A549 (cell line): ENCODE results near the gene HINFP. TPM values are rescaled to one million over a fixed set of nuclear protein-coding genes. Genes with fewer than 3 reads are reported as not detected.

ENCODE experiments used
- ATAC-seq, 2 experiments: fragments of 200-7000 bp in 1 of 2; fragments of >200 bp in 1 of 2; cut with Nextera tagmentation in 1 of 2; cut with Tn5 transposase in 1 of 2; 3 replicates each; pipeline versions ENCODE4 v1.8.0 to v1.9.1; 2018 to 2020; ENCODE audit warnings: mild to moderate bottlenecking in 1 of 2, moderate library complexity in 1 of 2
- CTCF ChIA-PET: fragments of 300-600 bp; sonication (Branson Sonifier 250); formaldehyde crosslinking; extraction: SDS; loops from one replicate; lab custom pipeline; 2021; ENCODE audit warnings: antibody characterized with exemption, inconsistent platforms; lab: Yijun Ruan, JAX
- POLR2A ChIA-PET: fragments of 350-600 bp; formaldehyde crosslinking; extraction: SDS; loops from one replicate; lab custom pipeline; 2021; ENCODE audit warnings: antibody characterized with exemption, inconsistent platforms; lab: Yijun Ruan, JAX
- DNase-seq, 2 experiments: peaks; one replicate each; pipeline versions ENCODE4 v3.0.0 to v3.0.0-alpha.2; 2011 to 2016; ENCODE audit warnings: low read depth in 1 of 2, low spot score in 1 of 2
- FAIRE-seq: peaks from 2 replicates; lab custom pipeline; 2011; peaks lifted over from hg19 to GRCh38; lab: Jason Lieb, UNC
- H3K27ac ChIP-seq, 2 experiments: fragments of >200 bp; sonication (Bioruptor Twin); formaldehyde crosslinking; 3 replicates each; pipeline ENCODE4 v1.5.1; 2016 to 2017
- H3K4me1 ChIP-seq: fragments of >200 bp; sonication (Bioruptor Twin); formaldehyde crosslinking; 3 replicates; pipeline ENCODE4 v1.6.1; 2016
- H3K4me2 ChIP-seq: fragments of >200 bp; sonication (Bioruptor Twin); formaldehyde crosslinking; 3 replicates; pipeline ENCODE4 v1.6.1; 2016
- H3K4me3 ChIP-seq: fragments of >200 bp; sonication (Bioruptor Twin); formaldehyde crosslinking; 3 replicates; pipeline ENCODE4 v1.5.1; 2016
- H3K9me3 ChIP-seq: fragments of >200 bp; sonication (Bioruptor Twin); formaldehyde crosslinking; 3 replicates; pipeline ENCODE4 v1.6.1; 2016
- CHD2 ChIP-seq: fragments of 150-350 bp; IDR thresholded peaks from 2 replicates; pipeline ENCODE4 v1.6.1; 2014; ENCODE audit warnings: low read length; ENCODE audit not compliant: partially characterized antibody
- CHD4 ChIP-seq: fragments of 200-600 bp; sonication (generic); IDR thresholded peaks from 2 replicates; pipeline ENCODE4 v1.6.1; 2016; ENCODE audit warnings: antibody characterized with exemption, mild to moderate bottlenecking, borderline replicate concordance
- EHF ChIP-seq: fragments of 250-450 bp; sonication (Bioruptor Pico); IDR thresholded peaks from 2 replicates; pipeline ENCODE4 v1.5.0; 2020; ENCODE audit warnings: mild to moderate bottlenecking
- EP300 ChIP-seq, 2 experiments: fragments of >200 bp; sonication (Bioruptor Twin); formaldehyde crosslinking; IDR thresholded peaks; 2 replicates in 1 of 2; 3 replicates in 1 of 2; pipeline ENCODE4 v1.6.1; 2016 to 2017
- FOSB ChIP-seq: fragments of 250-450 bp; sonication (Bioruptor Pico); IDR thresholded peaks from 2 replicates; pipeline ENCODE4 v1.5.0; 2020; ENCODE audit warnings: mild to moderate bottlenecking, moderate library complexity
- FOSL2 ChIP-seq, 2 experiments: fragments of 450-650 bp in 1 of 2; fragments of >200 bp in 1 of 2; sonication (Bioruptor Twin) in 1 of 2; formaldehyde crosslinking; IDR thresholded peaks; 2 replicates each; pipeline versions ENCODE4 v1.5.0 to v1.6.1; 2016 to 2020; ENCODE audit warnings: mild to moderate bottlenecking in 1 of 2, moderate library complexity in 1 of 2
- HEYL ChIP-seq: fragments of 250-450 bp; sonication (Bioruptor Pico); IDR thresholded peaks from 2 replicates; pipeline ENCODE4 v1.8.0; 2021; ENCODE audit warnings: mild to moderate bottlenecking, moderate library complexity
- HOXA7 ChIP-seq: fragments of 250-450 bp; sonication (Bioruptor Pico); IDR thresholded peaks from 2 replicates; pipeline ENCODE4 v1.5.0; 2020; ENCODE audit warnings: mild to moderate bottlenecking, moderate library complexity
- HOXB13 ChIP-seq: fragments of 250-450 bp; sonication (Bioruptor Pico); IDR thresholded peaks from 2 replicates; pipeline ENCODE4 v1.5.0; 2020; ENCODE audit warnings: low read depth, mild to moderate bottlenecking, moderate library complexity
- JUN ChIP-seq, 2 experiments: fragments of >200 bp; sonication (Bioruptor Twin); formaldehyde crosslinking; IDR thresholded peaks; 2 replicates in 1 of 2; 3 replicates in 1 of 2; pipeline ENCODE4 v1.6.1; 2016 to 2017
- KDM5A ChIP-seq: fragments of 200-600 bp; sonication (generic); IDR thresholded peaks from 2 replicates; pipeline ENCODE4 v1.6.1; 2016; ENCODE audit warnings: antibody characterized with exemption, mild to moderate bottlenecking
- MAFK ChIP-seq: fragments of 450-650 bp; IDR thresholded peaks from 2 replicates; pipeline ENCODE4 v1.6.1; 2014; ENCODE audit not compliant: partially characterized antibody
- POLR2A ChIP-seq: IDR thresholded peaks from 2 replicates; pipeline ENCODE4 v1.6.1; 2012; ENCODE audit warnings: mild to moderate bottlenecking, low read length
- POLR2AphosphoS2 ChIP-seq: conservative IDR thresholded peaks from 2 replicates; pipeline ENCODE4 v1.6.1; 2012; ENCODE audit warnings: low read length, improper control_type of control experiment, inconsistent platforms
- RAD21 ChIP-seq, 2 experiments: fragments of >200 bp in 1 of 2; sonication (Bioruptor Twin) in 1 of 2; formaldehyde crosslinking in 1 of 2; IDR thresholded peaks in 1 of 2; conservative IDR thresholded peaks in 1 of 2; 2 replicates in 1 of 2; 3 replicates in 1 of 2; pipeline ENCODE4 v1.6.1; 2012 to 2018; ENCODE audit warnings: inconsistent platforms in 1 of 2
- RNF2 ChIP-seq: fragments of 200-600 bp; sonication (generic); IDR thresholded peaks from 2 replicates; pipeline ENCODE4 v1.6.1; 2016; ENCODE audit warnings: low read depth, mild to moderate bottlenecking, antibody characterized with exemption, moderate library complexity, borderline replicate concordance
- SMC3 ChIP-seq: fragments of >200 bp; sonication (Bioruptor Twin); formaldehyde crosslinking; IDR thresholded peaks from 3 replicates; pipeline ENCODE4 v1.6.1; 2018; ENCODE audit warnings: inconsistent platforms
- TFCP2L1 ChIP-seq: fragments of 250-450 bp; sonication (Bioruptor Pico); IDR thresholded peaks from 2 replicates; pipeline ENCODE4 v1.5.0; 2021; ENCODE audit warnings: mild to moderate bottlenecking
- WGBS: methylation state at CpG from one replicate; pipeline ENCODE4 v1.1.6; 2017; ENCODE audit errors: missing lambda C conversion rate; 5-methylcytosine and 5-hydroxymethylcytosine counted together
- polyA plus RNA-seq, 4 experiments: library from polyadenylated mRNA; depleted of rRNA in 3 of 4; stranded (reverse); fragments of >200 nt; fragmentation: RNase III in 1 of 4; extraction: RNeasy Plus Mini Kit Qiagen cat#74134 plus additional on column Dnase treatment in 1 of 4; gene quantifications; 2 replicates in 3 of 4; 3 replicates in 1 of 4; pipeline ENCODE4 v1.2.3, GENCODE V29; 2011 to 2017
- TF ChIP-seq, protein P1 (sequence below): IDR thresholded peaks from 2 replicates; pipeline ENCODE4 v1.6.1; 2012
- TF ChIP-seq, protein P2 (sequence below): fragments of >200 bp; sonication (Bioruptor Twin); formaldehyde crosslinking; IDR thresholded peaks from 3 replicates; pipeline ENCODE4 v1.5.1; 2016
- TF ChIP-seq, protein P3 (sequence below): fragments of 200-600 bp; sonication (generic); IDR thresholded peaks from 2 replicates; pipeline ENCODE4 v1.6.1; 2016; ENCODE audit warnings: antibody characterized with exemption, mild to moderate bottlenecking, moderate library complexity
- TF ChIP-seq, protein P4 (sequence below): fragments of 250-450 bp; sonication (Bioruptor Pico); IDR thresholded peaks from 2 replicates; pipeline ENCODE4 v1.5.0; 2021; ENCODE audit warnings: mild to moderate bottlenecking, moderate library complexity, borderline replicate concordance
- TF ChIP-seq, protein P5 (sequence below): fragments of >200 bp; sonication (Bioruptor Twin); formaldehyde crosslinking; IDR thresholded peaks from 3 replicates; pipeline ENCODE4 v1.6.1; 2016

The HINFP gene
- polyA plus RNA-seq, 2 of the 4 experiments (the other 2 are of a cell fraction) = 10.0 to 13.0 TPM

DNA sequence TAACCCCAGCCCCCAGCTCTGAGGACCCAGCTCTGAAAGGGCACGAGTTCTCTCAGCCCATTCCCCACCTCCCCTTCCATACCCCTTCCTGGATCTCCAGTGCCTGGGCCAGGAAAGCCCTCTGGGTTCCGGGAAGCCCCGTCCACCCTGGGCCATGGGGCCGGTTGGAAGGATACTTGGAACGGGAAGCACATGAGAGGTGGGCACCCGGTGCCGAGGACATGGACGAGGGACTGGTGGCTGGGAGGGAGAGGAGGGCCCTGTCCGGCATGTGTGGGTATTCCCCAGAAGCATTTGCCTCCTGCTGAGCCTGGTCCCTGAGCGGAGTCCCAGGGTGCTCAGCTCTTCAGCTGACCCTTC is 5.2 kb upstream of the HINFP start:
- no peak overlapping the region for H3K4me3 ChIP-seq
- no peak for DNase-seq
- H3K4me2 ChIP-seq = no peak overlapping the region
- no peaks in the 10 kb centered on the region for H3K9me3 ChIP-seq
- 0 out of 3 replicates have a peak, but pooled peaks cover 4% of the 10 kb centered on the region for H3K4me1 ChIP-seq
- ChIA-PET POLR2A (no interaction called here), CTCF (interaction anchor here (0.9 to 1.5 kb wide), 2 partner anchors 10 to 29 kb away, joined by 3 to 4 read pairs; partner anchors contain the start of gene C2CD2L)
- H3K27ac ChIP-seq = no peak overlapping the region
- 89% methylated on average over 10 of the region's 10 CpGs for WGBS
- FAIRE-seq = no peak
- TF ChIP-seq, protein P1, sequence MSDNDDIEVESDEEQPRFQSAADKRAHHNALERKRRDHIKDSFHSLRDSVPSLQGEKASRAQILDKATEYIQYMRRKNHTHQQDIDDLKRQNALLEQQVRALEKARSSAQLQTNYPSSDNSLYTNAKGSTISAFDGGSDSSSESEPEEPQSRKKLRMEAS = no peak
- TF ChIP-seq, protein P2, sequence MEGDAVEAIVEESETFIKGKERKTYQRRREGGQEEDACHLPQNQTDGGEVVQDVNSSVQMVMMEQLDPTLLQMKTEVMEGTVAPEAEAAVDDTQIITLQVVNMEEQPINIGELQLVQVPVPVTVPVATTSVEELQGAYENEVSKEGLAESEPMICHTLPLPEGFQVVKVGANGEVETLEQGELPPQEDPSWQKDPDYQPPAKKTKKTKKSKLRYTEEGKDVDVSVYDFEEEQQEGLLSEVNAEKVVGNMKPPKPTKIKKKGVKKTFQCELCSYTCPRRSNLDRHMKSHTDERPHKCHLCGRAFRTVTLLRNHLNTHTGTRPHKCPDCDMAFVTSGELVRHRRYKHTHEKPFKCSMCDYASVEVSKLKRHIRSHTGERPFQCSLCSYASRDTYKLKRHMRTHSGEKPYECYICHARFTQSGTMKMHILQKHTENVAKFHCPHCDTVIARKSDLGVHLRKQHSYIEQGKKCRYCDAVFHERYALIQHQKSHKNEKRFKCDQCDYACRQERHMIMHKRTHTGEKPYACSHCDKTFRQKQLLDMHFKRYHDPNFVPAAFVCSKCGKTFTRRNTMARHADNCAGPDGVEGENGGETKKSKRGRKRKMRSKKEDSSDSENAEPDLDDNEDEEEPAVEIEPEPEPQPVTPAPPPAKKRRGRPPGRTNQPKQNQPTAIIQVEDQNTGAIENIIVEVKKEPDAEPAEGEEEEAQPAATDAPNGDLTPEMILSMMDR = no peak
- TF ChIP-seq KDM5A = no peak
- TF ChIP-seq SMC3 = no peak
- TF ChIP-seq CHD2 = no peak
- TF ChIP-seq MAFK = no peak
- no peak for TF ChIP-seq CHD4
- TF ChIP-seq RAD21 (conservative IDR thresholded peaks at IDR 0.05 in 1 of 2, IDR thresholded peaks at IDR 0.05 in 1 of 2) = no peak
- ATAC-seq = no peak

DNA sequence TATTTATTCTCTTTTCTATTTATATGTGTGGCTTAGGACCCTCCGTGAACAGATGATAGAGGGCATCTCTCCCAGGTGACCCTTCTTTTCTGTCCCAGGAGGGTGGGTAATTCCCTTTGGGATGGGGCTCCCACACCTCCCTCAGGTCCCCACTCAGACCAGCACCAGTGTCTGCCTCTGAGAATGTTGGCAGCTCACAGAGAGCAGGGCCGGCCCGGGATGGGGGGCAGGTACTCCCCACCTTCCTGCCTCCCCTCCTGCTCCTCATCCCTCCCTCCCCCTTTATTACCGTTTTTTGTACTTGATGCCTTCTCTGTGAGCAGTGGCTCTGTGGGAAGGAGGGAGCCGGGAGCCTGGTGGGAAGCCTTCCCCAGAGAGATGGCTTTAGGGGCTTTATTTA is 4.8 kb upstream of the HINFP start:
- no peak for ATAC-seq
- no peak for DNase-seq
- Histone ChIP-seq H3K27ac (no peak overlapping the region), H3K9me3 (no peaks in the 10 kb centered on the region), H3K4me1 (0 out of 3 replicates have a peak, but pooled peaks cover 4% of the 10 kb centered on the region), H3K4me2 (no peak overlapping the region), H3K4me3 (no peak overlapping the region)
- WGBS = 72% methylated on average over 5 of the region's 5 CpGs
- TF ChIP-seq, protein P3, sequence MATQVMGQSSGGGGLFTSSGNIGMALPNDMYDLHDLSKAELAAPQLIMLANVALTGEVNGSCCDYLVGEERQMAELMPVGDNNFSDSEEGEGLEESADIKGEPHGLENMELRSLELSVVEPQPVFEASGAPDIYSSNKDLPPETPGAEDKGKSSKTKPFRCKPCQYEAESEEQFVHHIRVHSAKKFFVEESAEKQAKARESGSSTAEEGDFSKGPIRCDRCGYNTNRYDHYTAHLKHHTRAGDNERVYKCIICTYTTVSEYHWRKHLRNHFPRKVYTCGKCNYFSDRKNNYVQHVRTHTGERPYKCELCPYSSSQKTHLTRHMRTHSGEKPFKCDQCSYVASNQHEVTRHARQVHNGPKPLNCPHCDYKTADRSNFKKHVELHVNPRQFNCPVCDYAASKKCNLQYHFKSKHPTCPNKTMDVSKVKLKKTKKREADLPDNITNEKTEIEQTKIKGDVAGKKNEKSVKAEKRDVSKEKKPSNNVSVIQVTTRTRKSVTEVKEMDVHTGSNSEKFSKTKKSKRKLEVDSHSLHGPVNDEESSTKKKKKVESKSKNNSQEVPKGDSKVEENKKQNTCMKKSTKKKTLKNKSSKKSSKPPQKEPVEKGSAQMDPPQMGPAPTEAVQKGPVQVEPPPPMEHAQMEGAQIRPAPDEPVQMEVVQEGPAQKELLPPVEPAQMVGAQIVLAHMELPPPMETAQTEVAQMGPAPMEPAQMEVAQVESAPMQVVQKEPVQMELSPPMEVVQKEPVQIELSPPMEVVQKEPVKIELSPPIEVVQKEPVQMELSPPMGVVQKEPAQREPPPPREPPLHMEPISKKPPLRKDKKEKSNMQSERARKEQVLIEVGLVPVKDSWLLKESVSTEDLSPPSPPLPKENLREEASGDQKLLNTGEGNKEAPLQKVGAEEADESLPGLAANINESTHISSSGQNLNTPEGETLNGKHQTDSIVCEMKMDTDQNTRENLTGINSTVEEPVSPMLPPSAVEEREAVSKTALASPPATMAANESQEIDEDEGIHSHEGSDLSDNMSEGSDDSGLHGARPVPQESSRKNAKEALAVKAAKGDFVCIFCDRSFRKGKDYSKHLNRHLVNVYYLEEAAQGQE = no peak
- TF ChIP-seq FOSL2 (IDR thresholded peaks at IDR 0.05) = no peak
- no peak for TF ChIP-seq FOSL2 (CRISPR knock-in tag; IDR thresholded peaks at IDR 0.05)
- TF ChIP-seq EP300 (IDR thresholded peaks at IDR 0.05) = no peak
- no peak for TF ChIP-seq KDM5A
- TF ChIP-seq TFCP2L1 = no peak
- no peak for TF ChIP-seq POLR2AphosphoS2
- TF ChIP-seq EHF = no peak
- no peak for TF ChIP-seq POLR2A
- TF ChIP-seq, protein P2 = no peak
- TF ChIP-seq, protein P4, sequence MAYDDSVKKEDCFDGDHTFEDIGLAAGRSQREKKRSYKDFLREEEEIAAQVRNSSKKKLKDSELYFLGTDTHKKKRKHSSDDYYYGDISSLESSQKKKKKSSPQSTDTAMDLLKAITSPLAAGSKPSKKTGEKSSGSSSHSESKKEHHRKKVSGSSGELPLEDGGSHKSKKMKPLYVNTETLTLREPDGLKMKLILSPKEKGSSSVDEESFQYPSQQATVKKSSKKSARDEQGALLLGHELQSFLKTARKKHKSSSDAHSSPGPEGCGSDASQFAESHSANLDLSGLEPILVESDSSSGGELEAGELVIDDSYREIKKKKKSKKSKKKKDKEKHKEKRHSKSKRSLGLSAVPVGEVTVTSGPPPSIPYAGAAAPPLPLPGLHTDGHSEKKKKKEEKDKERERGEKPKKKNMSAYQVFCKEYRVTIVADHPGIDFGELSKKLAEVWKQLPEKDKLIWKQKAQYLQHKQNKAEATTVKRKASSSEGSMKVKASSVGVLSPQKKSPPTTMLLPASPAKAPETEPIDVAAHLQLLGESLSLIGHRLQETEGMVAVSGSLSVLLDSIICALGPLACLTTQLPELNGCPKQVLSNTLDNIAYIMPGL (CRISPR knock-in tag) = no peak
- TF ChIP-seq HEYL (CRISPR knock-in tag) = no peak
- no peak for TF ChIP-seq RNF2
- TF ChIP-seq HOXA7 (CRISPR knock-in tag) = no peak
- TF ChIP-seq JUN (IDR thresholded peaks at IDR 0.05) = no peak
- TF ChIP-seq, protein P1 = no peak
- TF ChIP-seq FOSB = no peak
- TF ChIP-seq, protein P5, sequence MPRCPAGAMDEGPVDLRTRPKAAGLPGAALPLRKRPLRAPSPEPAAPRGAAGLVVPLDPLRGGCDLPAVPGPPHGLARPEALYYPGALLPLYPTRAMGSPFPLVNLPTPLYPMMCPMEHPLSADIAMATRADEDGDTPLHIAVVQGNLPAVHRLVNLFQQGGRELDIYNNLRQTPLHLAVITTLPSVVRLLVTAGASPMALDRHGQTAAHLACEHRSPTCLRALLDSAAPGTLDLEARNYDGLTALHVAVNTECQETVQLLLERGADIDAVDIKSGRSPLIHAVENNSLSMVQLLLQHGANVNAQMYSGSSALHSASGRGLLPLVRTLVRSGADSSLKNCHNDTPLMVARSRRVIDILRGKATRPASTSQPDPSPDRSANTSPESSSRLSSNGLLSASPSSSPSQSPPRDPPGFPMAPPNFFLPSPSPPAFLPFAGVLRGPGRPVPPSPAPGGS = no peak
- no peak for TF ChIP-seq HOXB13
- CTCF ChIA-PET = interaction anchor here (0.7 to 1.5 kb wide), 3 partner anchors 10 to 80 kb away, joined by 3 to 4 read pairs (median 3); partner anchors contain the start of gene C2CD2L
- no peak for FAIRE-seq
- POLR2A ChIA-PET = no interaction called here
